Measurements from ENCODE around the gene SLC37A4. TPM values are rescaled to one million over a fixed set of nuclear protein-coding genes. Genes with fewer than 3 reads are reported as not detected.

The SLC37A4 gene
- polyA plus RNA-seq, 1 donor from 2014 or later = 23.5 TPM

- Histone ChIP-seq H3K36me3 (ENCODE audit: insufficient read depth, low read length) (no peaks in the 10 kb centered on the region), H3K9me3 (ENCODE audit: low read length) (no peaks in the 10 kb centered on the region), H4K20me1 (ENCODE audit: insufficient read depth) (no peaks in the 10 kb centered on the region), H3K4me2 (ENCODE audit: low read length) (no peak overlapping the region), H3K4me3 (ENCODE audit: low read length) (no peak overlapping the region), H2AFZ (ENCODE audit: low read depth, low read length) (no peak overlapping the region), H3K9me2 (ENCODE audit: insufficient read depth, low read length) (no peaks in the 10 kb centered on the region), H3K27me3 (ENCODE audit: insufficient read depth, low read depth, low read length) (no peaks in the 10 kb centered on the region), H3K9ac (ENCODE audit: low read length) (no peak overlapping the region), H3F3A (ENCODE audit: insufficient read depth, low read length, poor library complexity, severe bottlenecking) (no peaks in the 10 kb centered on the region), H3K27ac (ENCODE audit: low read length) (no peak overlapping the region), H3K79me2 (replicated peaks; ENCODE audit: insufficient read depth, low read length) (no peaks in the 10 kb centered on the region)
- TF ChIP-seq RAD21 (conservative IDR thresholded peaks at IDR 0.05) = no peak
- TF ChIP-seq MXI1 (conservative IDR thresholded peaks at IDR 0.05; ENCODE audit: poor library complexity, severe bottlenecking) = no peak
- TF ChIP-seq, protein P1, sequence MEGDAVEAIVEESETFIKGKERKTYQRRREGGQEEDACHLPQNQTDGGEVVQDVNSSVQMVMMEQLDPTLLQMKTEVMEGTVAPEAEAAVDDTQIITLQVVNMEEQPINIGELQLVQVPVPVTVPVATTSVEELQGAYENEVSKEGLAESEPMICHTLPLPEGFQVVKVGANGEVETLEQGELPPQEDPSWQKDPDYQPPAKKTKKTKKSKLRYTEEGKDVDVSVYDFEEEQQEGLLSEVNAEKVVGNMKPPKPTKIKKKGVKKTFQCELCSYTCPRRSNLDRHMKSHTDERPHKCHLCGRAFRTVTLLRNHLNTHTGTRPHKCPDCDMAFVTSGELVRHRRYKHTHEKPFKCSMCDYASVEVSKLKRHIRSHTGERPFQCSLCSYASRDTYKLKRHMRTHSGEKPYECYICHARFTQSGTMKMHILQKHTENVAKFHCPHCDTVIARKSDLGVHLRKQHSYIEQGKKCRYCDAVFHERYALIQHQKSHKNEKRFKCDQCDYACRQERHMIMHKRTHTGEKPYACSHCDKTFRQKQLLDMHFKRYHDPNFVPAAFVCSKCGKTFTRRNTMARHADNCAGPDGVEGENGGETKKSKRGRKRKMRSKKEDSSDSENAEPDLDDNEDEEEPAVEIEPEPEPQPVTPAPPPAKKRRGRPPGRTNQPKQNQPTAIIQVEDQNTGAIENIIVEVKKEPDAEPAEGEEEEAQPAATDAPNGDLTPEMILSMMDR (IDR thresholded peaks at IDR 0.05; ENCODE audit: poor library complexity, severe bottlenecking) = no peak
- TF ChIP-seq SMC3 (conservative IDR thresholded peaks at IDR 0.05; ENCODE audit: poor library complexity) = no peak
- no peak for TF ChIP-seq POLR2AphosphoS5 (IDR thresholded peaks at IDR 0.05)
- TF ChIP-seq, protein P2, sequence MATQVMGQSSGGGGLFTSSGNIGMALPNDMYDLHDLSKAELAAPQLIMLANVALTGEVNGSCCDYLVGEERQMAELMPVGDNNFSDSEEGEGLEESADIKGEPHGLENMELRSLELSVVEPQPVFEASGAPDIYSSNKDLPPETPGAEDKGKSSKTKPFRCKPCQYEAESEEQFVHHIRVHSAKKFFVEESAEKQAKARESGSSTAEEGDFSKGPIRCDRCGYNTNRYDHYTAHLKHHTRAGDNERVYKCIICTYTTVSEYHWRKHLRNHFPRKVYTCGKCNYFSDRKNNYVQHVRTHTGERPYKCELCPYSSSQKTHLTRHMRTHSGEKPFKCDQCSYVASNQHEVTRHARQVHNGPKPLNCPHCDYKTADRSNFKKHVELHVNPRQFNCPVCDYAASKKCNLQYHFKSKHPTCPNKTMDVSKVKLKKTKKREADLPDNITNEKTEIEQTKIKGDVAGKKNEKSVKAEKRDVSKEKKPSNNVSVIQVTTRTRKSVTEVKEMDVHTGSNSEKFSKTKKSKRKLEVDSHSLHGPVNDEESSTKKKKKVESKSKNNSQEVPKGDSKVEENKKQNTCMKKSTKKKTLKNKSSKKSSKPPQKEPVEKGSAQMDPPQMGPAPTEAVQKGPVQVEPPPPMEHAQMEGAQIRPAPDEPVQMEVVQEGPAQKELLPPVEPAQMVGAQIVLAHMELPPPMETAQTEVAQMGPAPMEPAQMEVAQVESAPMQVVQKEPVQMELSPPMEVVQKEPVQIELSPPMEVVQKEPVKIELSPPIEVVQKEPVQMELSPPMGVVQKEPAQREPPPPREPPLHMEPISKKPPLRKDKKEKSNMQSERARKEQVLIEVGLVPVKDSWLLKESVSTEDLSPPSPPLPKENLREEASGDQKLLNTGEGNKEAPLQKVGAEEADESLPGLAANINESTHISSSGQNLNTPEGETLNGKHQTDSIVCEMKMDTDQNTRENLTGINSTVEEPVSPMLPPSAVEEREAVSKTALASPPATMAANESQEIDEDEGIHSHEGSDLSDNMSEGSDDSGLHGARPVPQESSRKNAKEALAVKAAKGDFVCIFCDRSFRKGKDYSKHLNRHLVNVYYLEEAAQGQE (IDR thresholded peaks at IDR 0.05; ENCODE audit: borderline replicate concordance) = no peak
- no peak for TF ChIP-seq EP300 (conservative IDR thresholded peaks at IDR 0.05; ENCODE audit: poor library complexity, severe bottlenecking)
- no peak for TF ChIP-seq TAF1 (IDR thresholded peaks at IDR 0.05; ENCODE audit: low read depth)
- no peak for TF ChIP-seq EZH2 (IDR thresholded peaks at IDR 0.05; ENCODE audit: borderline replicate concordance, insufficient read depth, low read length, poor library complexity, severe bottlenecking)
These were observed 47.2 kb upstream of the SLC37A4 start for GRCh38 chr11:119077839-119078238.

- Histone ChIP-seq H3K9me2 (ENCODE audit: insufficient read depth, low read length) (no peaks in the 10 kb centered on the region), H3K27me3 (ENCODE audit: insufficient read depth, low read depth, low read length) (no peaks in the 10 kb centered on the region), H3K4me2 (ENCODE audit: low read length) (peak within 1 kb of the TSS; percentile 41), H3K36me3 (ENCODE audit: insufficient read depth, low read length) (no peaks in the 10 kb centered on the region), H4K20me1 (ENCODE audit: insufficient read depth) (no peaks in the 10 kb centered on the region), H3K27ac (ENCODE audit: low read length) (peak within 1 kb of the TSS; percentile 76), H3K79me2 (replicated peaks; ENCODE audit: insufficient read depth, low read length) (peaks cover 20% of the 10 kb centered on the region), H3F3A (ENCODE audit: insufficient read depth, low read length, poor library complexity, severe bottlenecking) (no peaks in the 10 kb centered on the region), H3K4me3 (ENCODE audit: low read length) (peak within 1 kb of the TSS; percentile 86), H3K9me3 (ENCODE audit: low read length) (no peaks in the 10 kb centered on the region), H3K9ac (ENCODE audit: low read length) (peak within 1 kb of the TSS; percentile 87), H2AFZ (ENCODE audit: low read depth, low read length) (peak within 1 kb of the TSS; percentile 74)
- TF ChIP-seq, protein P2 (IDR thresholded peaks at IDR 0.05; ENCODE audit: borderline replicate concordance) = peak; percentile 85
- TF ChIP-seq TAF1 (IDR thresholded peaks at IDR 0.05; ENCODE audit: low read depth) (peak; percentile 88), SMC3 (conservative IDR thresholded peaks at IDR 0.05; ENCODE audit: poor library complexity) (peak; percentile 47), RAD21 (conservative IDR thresholded peaks at IDR 0.05) (peak; percentile 45), EZH2 (IDR thresholded peaks at IDR 0.05; ENCODE audit: borderline replicate concordance, insufficient read depth, low read length, poor library complexity, severe bottlenecking) (no peak), EP300 (conservative IDR thresholded peaks at IDR 0.05; ENCODE audit: poor library complexity, severe bottlenecking) (peak; percentile 75), MXI1 (conservative IDR thresholded peaks at IDR 0.05; ENCODE audit: poor library complexity, severe bottlenecking) (peak; percentile 95), POLR2AphosphoS5 (IDR thresholded peaks at IDR 0.05) (peak; percentile 89)
- TF ChIP-seq, protein P1 (IDR thresholded peaks at IDR 0.05; ENCODE audit: poor library complexity, severe bottlenecking) = no peak
These were observed 36.9 kb upstream of the SLC37A4 start, which contains the start of gene VPS11 for GRCh38 chr11:119067371-119068222. Gene VPS11 (plus strand): TSS chr11:119067818. CDS start chr11:119067824, 6 bp downstream.

Data from neural cell (in vitro differentiated cells).